ENCODE data around the gene SAMD4A.

The SAMD4A gene

DNA sequence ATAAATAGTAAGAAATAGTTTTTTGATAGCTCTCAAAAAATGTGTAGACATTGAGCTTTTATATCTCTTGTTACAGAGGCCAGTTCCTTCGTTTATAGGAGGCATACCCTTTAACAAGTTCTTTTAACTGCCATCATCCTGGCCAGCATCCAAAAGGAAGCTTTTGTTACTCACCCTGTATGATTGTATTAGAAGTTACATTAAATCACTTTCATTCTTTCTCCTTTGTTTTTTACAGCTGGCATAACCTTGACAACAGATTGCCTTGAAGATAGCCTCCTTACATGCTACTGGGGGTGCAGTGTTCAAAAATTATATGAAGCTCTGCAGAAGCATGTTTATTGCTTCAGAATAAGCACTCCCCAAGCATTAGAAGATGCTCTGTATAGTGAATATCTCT lies 37.1 kb upstream of the SAMD4A start:
- Histone ChIP-seq H3K9me3 (ENCODE audit: low read length) (no peaks in the 10 kb centered on the region), H3K4me2 (ENCODE audit: low read length) (no peak overlapping the region), H4K20me1 (ENCODE audit: insufficient read depth, low read length) (no peaks in the 10 kb centered on the region)

DNA sequence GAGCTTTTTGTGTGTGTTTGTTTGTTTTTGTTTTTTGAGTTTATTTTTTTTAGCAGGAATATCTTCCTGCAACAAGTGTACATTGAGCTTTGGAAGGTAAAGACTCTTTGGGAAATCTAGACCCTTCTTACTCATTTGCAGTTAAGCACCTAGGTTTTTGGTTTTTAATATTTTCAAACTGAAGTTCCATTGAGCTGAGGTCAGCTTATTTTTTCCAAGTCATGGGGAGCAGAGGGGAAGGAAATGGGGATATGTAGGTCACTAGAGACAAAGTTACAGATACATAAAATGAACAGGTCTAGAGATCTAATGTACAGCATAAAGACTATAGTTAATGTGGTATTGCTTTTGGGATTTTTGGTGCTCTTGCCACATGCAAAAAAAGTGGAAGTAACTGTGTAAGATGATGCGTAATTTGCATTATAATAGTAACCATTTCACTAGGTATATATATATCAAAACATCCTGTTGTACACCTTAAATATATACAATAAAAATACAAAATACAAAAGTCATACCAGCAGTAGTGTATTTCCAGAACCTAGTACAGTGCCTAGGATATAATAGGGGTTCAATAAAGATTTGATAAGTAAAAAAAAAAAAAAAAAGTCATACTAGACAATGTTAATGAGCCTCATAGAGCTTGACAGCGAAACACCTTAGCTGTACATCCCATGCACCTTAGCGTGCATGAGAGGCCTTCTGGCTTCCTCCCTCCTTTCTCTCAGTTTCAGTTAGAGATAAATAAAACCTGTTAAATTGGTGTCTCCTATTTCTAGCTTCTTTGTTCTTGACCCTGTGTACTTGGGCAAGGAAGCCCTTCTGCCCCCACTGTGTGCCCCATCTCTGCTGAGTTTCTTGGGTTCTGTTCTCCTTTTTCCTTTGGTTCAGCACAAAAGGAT lies 34.6 kb upstream of the SAMD4A start:
- H3K27ac ChIP-seq (ENCODE audit: low read depth, low read length, poor library complexity, severe bottlenecking), result no peak overlapping the region
- H2AFZ ChIP-seq (ENCODE audit: low read length), result no peak overlapping the region
- no peaks in the 10 kb centered on the region for H3K27me3 ChIP-seq (ENCODE audit: insufficient read depth, low read length)
- no peaks in the 10 kb centered on the region for H3K79me2 ChIP-seq (ENCODE audit: insufficient read depth, low read length)
- no peaks in the 10 kb centered on the region for H3K9me3 ChIP-seq (ENCODE audit: low read length)
- no peak for TF ChIP-seq EZH2 (IDR thresholded peaks at IDR 0.05; ENCODE audit: borderline replicate concordance, low read length)
- TF ChIP-seq, protein P1, sequence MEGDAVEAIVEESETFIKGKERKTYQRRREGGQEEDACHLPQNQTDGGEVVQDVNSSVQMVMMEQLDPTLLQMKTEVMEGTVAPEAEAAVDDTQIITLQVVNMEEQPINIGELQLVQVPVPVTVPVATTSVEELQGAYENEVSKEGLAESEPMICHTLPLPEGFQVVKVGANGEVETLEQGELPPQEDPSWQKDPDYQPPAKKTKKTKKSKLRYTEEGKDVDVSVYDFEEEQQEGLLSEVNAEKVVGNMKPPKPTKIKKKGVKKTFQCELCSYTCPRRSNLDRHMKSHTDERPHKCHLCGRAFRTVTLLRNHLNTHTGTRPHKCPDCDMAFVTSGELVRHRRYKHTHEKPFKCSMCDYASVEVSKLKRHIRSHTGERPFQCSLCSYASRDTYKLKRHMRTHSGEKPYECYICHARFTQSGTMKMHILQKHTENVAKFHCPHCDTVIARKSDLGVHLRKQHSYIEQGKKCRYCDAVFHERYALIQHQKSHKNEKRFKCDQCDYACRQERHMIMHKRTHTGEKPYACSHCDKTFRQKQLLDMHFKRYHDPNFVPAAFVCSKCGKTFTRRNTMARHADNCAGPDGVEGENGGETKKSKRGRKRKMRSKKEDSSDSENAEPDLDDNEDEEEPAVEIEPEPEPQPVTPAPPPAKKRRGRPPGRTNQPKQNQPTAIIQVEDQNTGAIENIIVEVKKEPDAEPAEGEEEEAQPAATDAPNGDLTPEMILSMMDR (IDR thresholded peaks at IDR 0.05; ENCODE audit: low read length), result no peak
- H4K20me1 ChIP-seq (ENCODE audit: insufficient read depth, low read length), result no peaks in the 10 kb centered on the region
- H3K9ac ChIP-seq (ENCODE audit: low read length), result no peak overlapping the region
- H3K4me2 ChIP-seq (ENCODE audit: low read length), result no peak overlapping the region
- peaks cover 6% of the 10 kb centered on the region for H3K4me1 ChIP-seq (ENCODE audit: insufficient read depth, low read length, severe bottlenecking)
- no peaks in the 10 kb centered on the region for H3K36me3 ChIP-seq (ENCODE audit: insufficient read depth, low read length)
- H3K4me3 ChIP-seq (ENCODE audit: low read depth, low read length, poor library complexity, severe bottlenecking), result no peak overlapping the region
- H3F3A ChIP-seq (ENCODE audit: insufficient read depth, low read length), result no peaks in the 10 kb centered on the region
- no peaks in the 10 kb centered on the region for H3K9me2 ChIP-seq (ENCODE audit: low read depth, low read length)

More for the DNA sequence above, 37.1 kb upstream of the SAMD4A start:
- no peak for TF ChIP-seq EZH2 (IDR thresholded peaks at IDR 0.05; ENCODE audit: borderline replicate concordance, low read length)
- TF ChIP-seq, protein P1 (IDR thresholded peaks at IDR 0.05; ENCODE audit: low read length), result no peak
- H3K4me1 ChIP-seq (ENCODE audit: insufficient read depth, low read length, severe bottlenecking), result peaks cover 6% of the 10 kb centered on the region
- H3K36me3 ChIP-seq (ENCODE audit: insufficient read depth, low read length), result peaks cover 10% of the 10 kb centered on the region; the same call in 1 of the 2 replicates
- no peaks in the 10 kb centered on the region for H3F3A ChIP-seq (ENCODE audit: insufficient read depth, low read length)
- H3K9me2 ChIP-seq (ENCODE audit: low read depth, low read length), result no peaks in the 10 kb centered on the region
- H3K9ac ChIP-seq (ENCODE audit: low read length), result no peak overlapping the region
- H2AFZ ChIP-seq (ENCODE audit: low read length), result no peak overlapping the region
- no peak overlapping the region for H3K4me3 ChIP-seq (ENCODE audit: low read depth, low read length, poor library complexity, severe bottlenecking)
- no peaks in the 10 kb centered on the region for H3K27me3 ChIP-seq (ENCODE audit: insufficient read depth, low read length)
- H3K79me2 ChIP-seq (ENCODE audit: insufficient read depth, low read length), result no peaks in the 10 kb centered on the region
- H3K27ac ChIP-seq (ENCODE audit: low read depth, low read length, poor library complexity, severe bottlenecking), result no peak overlapping the region

DNA sequence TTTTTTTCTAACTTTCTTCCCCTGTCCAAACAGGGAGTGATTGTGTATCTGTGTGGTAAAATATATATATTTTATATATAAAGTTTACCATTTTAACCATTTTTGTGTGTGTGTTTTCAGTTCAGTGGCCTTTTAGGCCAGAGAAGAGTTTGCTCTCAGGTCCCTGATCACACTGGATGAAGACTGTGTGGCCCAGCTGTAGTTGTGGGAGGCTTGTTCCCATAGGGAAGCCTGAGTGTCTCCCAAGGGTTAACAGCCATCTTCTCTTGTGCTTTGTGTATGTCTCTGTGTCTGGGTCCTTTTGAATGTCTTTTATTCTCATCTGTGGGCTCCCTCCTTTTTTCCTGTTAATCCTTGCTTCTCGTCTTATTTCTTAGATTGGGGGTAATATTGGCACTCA lies 33.8 kb upstream of the SAMD4A start:
- H3K9me3 ChIP-seq (ENCODE audit: low read length), result no peaks in the 10 kb centered on the region
- H3K79me2 ChIP-seq (ENCODE audit: insufficient read depth, low read length), result no peaks in the 10 kb centered on the region
- H3K27me3 ChIP-seq (ENCODE audit: insufficient read depth, low read length), result no peaks in the 10 kb centered on the region
- no peaks in the 10 kb centered on the region for H4K20me1 ChIP-seq (ENCODE audit: insufficient read depth, low read length)
- peaks cover 1% of the 10 kb centered on the region; the same call in 1 of the 2 replicates for H3K36me3 ChIP-seq (ENCODE audit: insufficient read depth, low read length)
- no peak for TF ChIP-seq EZH2 (IDR thresholded peaks at IDR 0.05; ENCODE audit: borderline replicate concordance, low read length)
- TF ChIP-seq, protein P1 (IDR thresholded peaks at IDR 0.05; ENCODE audit: low read length), result no peak
- no peak overlapping the region for H3K9ac ChIP-seq (ENCODE audit: low read length)
- H3K4me3 ChIP-seq (ENCODE audit: low read depth, low read length, poor library complexity, severe bottlenecking), result no peak overlapping the region
- H3K4me1 ChIP-seq (ENCODE audit: insufficient read depth, low read length, severe bottlenecking), result peaks cover 6% of the 10 kb centered on the region
- H3K9me2 ChIP-seq (ENCODE audit: low read depth, low read length), result no peaks in the 10 kb centered on the region
- H3K4me2 ChIP-seq (ENCODE audit: low read length), result no peak overlapping the region
- H3F3A ChIP-seq (ENCODE audit: insufficient read depth, low read length), result no peaks in the 10 kb centered on the region
- no peak overlapping the region for H2AFZ ChIP-seq (ENCODE audit: low read length)
- no peak overlapping the region for H3K27ac ChIP-seq (ENCODE audit: low read depth, low read length, poor library complexity, severe bottlenecking)

Data from OCI-LY1 (cell line).